ENCODE results near the gene LRRK1.

Gene LRRK1

DNA sequence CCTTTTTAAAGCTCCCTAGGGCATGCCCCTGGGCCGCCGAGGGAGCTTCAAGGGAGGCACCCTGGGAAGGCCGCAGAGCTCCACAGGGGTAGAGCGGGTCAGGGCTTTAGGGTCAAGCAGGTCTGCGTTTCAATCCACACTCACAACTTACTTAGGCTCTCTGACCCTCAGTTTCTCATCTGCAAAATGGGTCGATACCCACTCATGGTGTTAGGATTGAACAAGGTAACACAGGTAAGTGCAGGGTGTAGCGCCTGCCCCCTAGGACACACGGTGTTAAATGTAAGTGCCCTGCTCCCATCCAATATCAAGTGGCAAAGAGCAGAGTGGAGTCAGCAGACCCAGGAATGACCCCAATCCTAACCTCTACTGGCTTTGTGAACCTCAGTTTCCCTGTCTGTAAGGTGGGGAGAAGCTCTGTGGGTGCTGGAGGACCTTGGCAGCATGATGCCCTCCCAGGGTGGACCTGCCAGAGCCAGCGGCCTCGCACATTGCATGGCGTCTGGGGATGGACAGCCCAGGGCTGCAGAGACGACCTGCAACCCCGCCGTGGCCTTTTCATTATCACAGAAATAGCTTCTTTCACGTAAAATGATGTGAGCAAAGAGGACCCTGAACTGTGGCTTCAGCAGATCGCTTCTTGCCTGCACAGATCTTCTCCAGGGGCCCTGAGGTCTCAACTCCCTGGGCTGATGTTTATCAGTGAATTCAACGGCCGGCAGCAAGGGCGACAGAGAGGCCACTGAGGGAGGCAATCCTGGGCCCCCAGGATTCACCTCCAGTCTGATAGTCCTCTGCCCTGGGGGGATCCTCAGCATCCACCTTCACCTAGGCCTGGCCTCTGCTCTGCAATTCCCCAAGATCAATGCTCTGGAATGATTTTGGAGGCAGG, 194.2 kb downstream of the LRRK1 start:
- DNase-seq (ENCODE audit: low read depth in 2 of 2) = no peak

- no peak for DNase-seq (ENCODE audit: low read depth in 2 of 2)
Observed at GRCh38 chr15:101114166-101114565, 195.0 kb downstream of the LRRK1 start.

DNA sequence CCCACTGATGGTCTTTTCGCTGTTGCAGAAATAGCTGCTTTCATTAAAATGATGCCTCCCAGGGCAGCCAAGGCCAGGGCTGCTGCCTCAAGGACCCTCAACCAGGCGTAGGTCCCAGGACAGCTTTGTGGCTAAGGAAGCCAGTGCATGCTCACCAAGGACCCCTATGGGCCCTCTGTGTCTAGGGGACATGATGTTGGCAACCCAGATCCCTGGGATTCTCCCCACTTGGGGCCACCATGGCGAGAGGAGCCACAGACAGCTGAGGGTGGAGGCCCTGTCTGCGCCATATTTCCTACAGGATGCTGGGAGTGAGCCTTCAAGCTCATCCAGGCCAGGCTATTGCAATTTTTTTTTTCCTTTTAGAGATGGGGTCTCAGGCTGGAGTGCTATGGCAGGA, 195.5 kb downstream of the LRRK1 start:
- no peak for DNase-seq (ENCODE audit: low read depth in 2 of 2)

DNA sequence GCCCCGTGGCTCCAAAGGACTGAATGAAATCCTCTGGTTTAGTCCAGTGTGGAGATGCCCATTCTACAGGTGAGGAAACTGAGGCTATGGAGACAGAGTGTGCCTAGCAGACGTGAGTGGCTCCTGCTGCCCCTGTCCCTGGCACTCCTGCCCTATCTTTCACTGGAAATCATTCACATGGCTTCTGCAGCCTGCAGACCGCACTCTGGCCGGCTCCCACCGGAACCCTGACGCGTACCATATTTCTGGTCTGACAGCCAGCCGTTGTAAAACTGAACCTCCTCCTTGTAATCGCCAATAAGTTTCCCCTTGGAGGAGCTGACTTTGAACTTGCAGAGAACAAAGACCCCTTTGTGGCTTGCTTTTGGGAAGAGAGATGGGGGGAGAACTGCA, 196.2 kb downstream of the LRRK1 start:
- DNase-seq (ENCODE audit: low read depth in 2 of 2) = no peak

GRCh38 chr15:101115786-101116680, 196.9 kb downstream of the LRRK1 start:
- DNase-seq (ENCODE audit: low read depth in 2 of 2) = no peak

DNA sequence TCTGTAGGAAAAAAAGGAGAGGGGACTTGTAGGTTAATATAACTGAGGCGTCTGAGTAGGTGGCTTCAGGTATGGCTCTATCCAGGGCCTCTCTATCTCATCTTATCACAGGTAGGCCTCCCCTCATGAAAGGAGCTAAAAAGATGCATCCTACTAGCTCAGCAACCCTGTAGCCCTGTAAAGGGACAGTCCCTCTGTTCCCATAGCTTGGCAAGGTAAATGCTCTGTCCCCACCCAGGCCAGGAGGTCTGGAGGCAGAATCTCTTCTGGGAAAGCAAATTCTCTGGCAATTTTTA, 197.5 kb downstream of the LRRK1 start:
- no peak for DNase-seq (ENCODE audit: low read depth in 2 of 2)

DNA sequence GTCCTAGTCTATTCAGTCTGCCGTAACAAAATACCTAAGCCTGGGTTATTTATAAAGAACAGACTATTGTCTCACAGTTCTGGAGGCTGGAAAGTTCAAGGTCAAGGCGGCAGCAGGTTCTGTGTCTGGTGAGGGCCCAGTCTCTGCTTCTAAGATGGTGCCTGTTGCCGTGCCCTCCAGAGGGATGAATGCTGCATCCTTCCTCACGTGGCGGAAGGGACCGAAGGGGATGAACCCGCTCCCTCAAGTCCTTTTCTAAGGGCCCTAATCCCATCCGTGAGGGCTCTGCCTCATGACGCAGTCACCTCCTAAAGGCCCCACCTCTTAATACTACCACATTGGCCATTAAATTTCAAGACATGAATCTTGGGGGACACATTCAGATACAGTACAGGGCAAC, 199.0 kb downstream of the LRRK1 start:
- DNase-seq (ENCODE audit: low read depth in 2 of 2) = no peak

DNA sequence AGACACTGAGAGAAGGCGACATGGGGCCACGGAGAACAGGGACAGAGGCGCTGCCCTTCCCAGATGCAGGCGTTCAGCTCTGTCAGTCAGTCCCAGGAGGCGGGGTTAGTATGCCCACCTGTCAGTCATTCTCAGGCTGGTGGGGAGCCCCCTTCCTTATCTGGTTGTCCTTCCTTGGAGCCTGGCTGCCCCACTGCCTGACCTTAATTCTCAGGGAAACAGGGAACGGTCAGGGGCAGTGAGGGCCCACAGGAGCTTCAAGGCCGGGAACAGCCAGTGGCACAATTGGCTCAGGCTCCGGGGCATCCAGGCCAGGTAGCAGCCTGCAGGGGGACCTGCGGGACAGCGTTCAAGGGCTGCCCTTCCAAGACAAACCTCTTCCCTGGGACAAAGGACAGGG, 199.5 kb downstream of the LRRK1 start:
- DNase-seq (ENCODE audit: low read depth in 2 of 2) = no peak

DNA sequence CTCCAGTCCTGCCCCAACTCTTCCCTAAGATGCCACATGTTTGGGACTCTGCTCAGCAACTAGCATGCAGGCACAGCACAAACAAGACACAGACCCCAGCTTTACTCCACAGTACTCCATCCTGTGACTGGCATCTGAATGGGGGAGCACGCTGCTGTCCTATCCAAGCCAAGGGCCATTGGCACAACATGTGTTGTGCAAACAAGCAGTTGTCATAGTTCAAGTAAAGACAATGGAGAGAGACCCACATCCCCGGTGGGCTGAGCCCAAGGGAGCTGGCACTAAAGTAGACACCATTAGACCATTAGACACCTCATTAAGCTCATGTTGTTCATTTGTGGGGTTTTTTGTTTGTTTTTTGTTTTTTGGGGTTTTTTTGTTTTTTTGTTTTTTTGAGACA, 200.0 kb downstream of the LRRK1 start:
- no peak for DNase-seq (ENCODE audit: low read depth in 2 of 2)

Measured in stimulated activated CD8-positive, alpha-beta memory T cell treated with anti-CD3 and anti-CD28 coated beads, Interleukin-7, amount 100 ng/mL, for 4 hours (primary cell).